ENCODE measurements around the gene TNPO2. TPM values are rescaled to one million over a fixed set of nuclear protein-coding genes. Genes with fewer than 3 reads are reported as not detected.
A peak's percentile ranks its signal among the peaks of the same experiment; 100 is the strongest.
"Not testable (repeated sequence)": the region's sequence is repeated elsewhere in the genome, so short reads cannot be mapped to it uniquely, and the experiment has no call there.

The TNPO2 gene
- total RNA-seq, 1 donor from 2014 or later: 163 TPM

DNA sequence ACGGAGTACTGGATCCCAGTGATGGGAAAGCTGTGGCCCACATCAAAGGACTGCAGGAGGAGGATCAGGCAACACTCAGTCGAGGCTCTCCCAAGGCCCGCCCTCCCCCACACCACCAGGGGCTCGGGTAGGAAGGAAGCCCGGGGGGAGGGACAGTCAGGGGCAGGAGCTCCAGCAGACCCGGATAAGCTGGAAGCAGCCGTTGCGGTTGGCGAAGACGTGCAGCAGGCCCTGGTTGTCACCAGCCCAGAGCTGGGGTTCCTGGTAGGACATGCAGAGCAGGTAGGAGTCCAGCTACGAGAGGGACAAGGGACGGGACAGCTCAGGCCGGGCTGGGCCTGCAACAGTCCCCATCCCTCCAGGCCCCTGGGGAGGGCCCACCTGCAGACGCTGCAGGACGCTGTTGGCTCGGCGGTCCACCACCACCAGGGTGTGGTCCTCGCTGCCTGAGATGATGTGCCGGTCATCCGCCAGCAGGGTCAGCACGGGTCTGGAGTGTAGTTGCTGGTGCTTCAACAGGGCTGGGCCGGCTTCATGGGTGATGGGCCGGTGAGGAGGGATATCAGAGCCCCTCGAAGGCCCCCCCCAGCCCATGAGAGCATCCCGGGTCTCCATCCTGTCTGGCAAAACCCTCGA is 34.0 kb downstream of the TNPO2 start:
- no peaks in the 10 kb centered on the region for H3K27me3 Mint-ChIP-seq
- H3K27ac Mint-ChIP-seq: no peak overlapping the region
- H3K4me1 Mint-ChIP-seq: no peaks in the 10 kb centered on the region
- H3K36me3 Mint-ChIP-seq (ENCODE audit: low read depth): peaks cover 2% of the 10 kb centered on the region
- DNase-seq: no peak
- intact Hi-C loops (cut with micrococcal nuclease): no loop called here
- no peaks in the 10 kb centered on the region for H3K9me3 Mint-ChIP-seq
- no peak overlapping the region for H3K4me3 Mint-ChIP-seq

DNA sequence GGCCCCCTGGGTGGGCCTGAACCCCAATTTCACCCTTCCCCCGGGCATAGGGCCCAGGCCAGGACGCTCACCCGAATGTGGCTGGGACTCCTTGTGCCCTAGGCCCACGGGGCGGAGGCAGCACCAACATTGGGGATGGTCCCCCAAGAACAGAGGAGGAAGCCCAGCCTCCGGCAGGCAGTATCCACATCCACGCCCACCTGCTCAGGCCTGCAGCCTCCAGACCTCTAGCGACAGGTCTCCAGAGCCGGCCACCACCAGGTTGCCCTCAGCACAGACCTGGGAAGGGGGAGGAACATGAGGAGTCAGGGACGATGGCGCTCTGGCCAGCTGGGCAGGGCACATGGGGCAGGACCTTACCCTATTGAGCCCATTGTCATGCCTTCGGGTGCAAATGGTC is 34.7 kb downstream of the TNPO2 start:
- Mint-ChIP-seq H3K27ac (no peak overlapping the region), H3K4me1 (peaks cover under 1% of the 10 kb centered on the region), H3K4me3 (no peak overlapping the region), H3K27me3 (no peaks in the 10 kb centered on the region), H3K36me3 (ENCODE audit: low read depth) (peaks cover 2% of the 10 kb centered on the region), H3K9me3 (no peaks in the 10 kb centered on the region)
- intact Hi-C loops (cut with micrococcal nuclease): no loop called here
- no peak for DNase-seq

DNA sequence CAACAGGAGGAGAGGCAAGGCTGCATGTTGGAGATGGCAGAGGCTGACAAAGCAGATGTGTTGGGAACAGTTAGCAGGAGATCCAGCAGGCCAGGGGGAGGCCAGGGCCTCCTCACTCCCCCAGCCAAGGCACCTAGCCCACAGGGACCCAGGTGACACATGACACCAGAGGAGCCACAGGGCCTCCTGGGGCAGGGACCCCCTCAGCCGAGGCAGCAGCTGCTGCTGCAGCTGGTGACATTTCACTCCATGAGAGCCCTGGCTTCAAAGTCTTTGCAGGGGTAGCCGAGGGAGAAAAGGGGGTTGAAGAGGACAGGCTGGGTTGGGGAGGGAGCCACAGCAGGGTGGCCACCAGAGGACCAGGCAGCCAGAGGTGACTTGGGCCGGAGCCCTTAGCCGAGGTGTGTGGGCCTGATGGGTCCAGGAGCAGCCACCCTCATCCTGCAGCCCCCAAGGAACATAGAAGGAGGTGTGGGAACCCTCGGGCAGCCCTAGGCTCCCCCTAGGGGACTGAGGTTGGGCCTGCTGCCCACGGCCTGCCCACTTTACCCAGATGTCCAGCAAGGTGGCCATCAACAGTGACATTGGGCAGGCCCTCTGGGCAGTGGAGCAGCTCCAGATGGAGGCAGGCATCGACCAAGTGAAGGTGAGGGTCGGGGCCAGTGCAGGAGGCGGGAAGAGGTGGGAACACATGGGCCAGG is 36.1 kb downstream of the TNPO2 start, which contains the start of gene GNG14:
GNG14 (plus strand) TSS at position 503 of the 701 bp plus-strand sequence; CDS start at position 554, 51 bp downstream.
- Mint-ChIP-seq H3K4me1 (peaks cover 4% of the 10 kb centered on the region), H3K9me3 (no peaks in the 10 kb centered on the region), H3K27me3 (no peaks in the 10 kb centered on the region), H3K27ac (no peak within 1 kb of the TSS), H3K36me3 (ENCODE audit: low read depth) (peaks cover 2% of the 10 kb centered on the region), H3K4me3 (no peak within 1 kb of the TSS)
- intact Hi-C loops (cut with micrococcal nuclease): no loop called here
- DNase-seq: no peak

DNA sequence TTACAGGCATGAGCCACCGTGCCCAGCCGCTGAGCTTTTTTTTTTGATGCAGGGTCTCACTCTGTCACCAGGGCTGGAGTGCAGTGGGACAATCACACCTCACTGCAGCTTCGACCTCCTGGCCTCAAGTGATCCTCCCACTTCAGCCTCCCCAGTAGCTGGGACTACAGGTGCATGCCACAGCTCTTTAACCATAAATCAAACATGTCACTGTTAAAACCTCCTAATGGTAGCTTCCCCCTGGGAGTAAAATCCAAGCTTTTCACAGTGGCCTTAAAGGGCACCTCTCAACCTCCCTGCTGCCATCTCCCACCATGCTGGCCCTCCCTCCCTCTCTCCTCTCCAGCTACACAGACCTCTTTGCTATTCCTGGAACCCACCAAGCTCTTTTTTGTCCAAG is 37.9 kb downstream of the TNPO2 start:
- H3K4me1 Mint-ChIP-seq: peaks cover 8% of the 10 kb centered on the region
- intact Hi-C loops (cut with micrococcal nuclease): no loop called here

DNA sequence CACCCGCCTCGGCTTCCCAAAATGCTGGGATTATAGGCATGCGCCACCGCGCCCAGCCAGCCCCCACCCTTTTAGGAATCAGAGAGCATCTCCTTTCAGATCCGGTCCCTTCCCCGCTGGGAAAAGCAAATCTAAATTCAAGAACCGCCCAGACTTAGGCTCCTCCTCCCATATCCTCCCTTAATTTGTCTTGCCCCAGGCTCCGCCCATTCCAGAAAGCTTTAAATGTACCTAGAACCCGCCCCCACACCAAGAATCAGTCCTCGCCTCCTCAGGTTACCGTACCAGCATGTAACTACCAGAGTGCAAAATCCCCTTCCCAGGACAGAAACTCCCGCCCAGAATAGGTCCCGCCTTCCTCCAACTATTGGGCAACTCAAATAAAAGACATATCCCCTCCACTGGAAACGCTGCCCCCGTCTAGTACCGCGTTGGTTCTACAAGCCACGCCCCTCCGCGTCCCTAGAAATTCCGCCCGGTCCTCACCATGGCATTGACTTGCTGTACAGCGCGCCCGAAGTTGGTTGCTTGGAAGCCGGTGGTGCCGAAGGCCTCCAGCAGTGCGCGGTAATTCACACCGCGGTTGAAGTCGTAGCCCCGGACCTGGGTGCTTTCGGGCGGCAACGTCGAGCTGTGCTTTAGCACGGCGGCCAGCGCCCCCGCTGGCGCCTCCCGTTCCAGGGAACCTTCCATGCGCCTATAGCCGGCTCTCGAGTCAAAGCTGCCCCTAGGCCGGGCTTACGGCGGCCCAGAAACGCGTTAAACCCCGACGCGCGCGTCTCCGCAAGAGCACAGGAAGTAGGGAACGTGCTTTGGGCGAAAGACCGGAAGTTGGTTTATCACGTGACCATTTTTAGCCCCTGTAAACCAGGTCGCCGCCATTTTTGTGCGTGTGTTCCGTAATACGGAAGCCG is 42.4 kb downstream of the TNPO2 start, which contains the start of gene DHPS:
DHPS (minus strand) TSS at position 807 of the 914 bp plus-strand sequence; CDS start at position 693, 114 bp downstream.
- peaks cover 20% of the 10 kb centered on the region for H3K4me1 Mint-ChIP-seq
- intact Hi-C loops (cut with micrococcal nuclease): loop anchor here (1.0 to 2.0 kb wide), 3 partner anchors 12 to 41 kb away; partner anchors contain the start of gene FBXW9
- peak within 1 kb of the TSS; percentile 94 for H3K4me3 Mint-ChIP-seq
- H3K9me3 Mint-ChIP-seq: no peaks in the 10 kb centered on the region
- H3K27me3 Mint-ChIP-seq: no peaks in the 10 kb centered on the region
- DNase-seq: peak; percentile 97
- peaks cover 32% of the 10 kb centered on the region for H3K36me3 Mint-ChIP-seq (ENCODE audit: low read depth)
- peak within 1 kb of the TSS; percentile 92 for H3K27ac Mint-ChIP-seq

More for the DNA sequence above, 37.9 kb downstream of the TNPO2 start:
- Mint-ChIP-seq H3K9me3 (no peaks in the 10 kb centered on the region), H3K4me3 (no peak overlapping the region), H3K27me3 (no peaks in the 10 kb centered on the region), H3K27ac (no peak overlapping the region), H3K36me3 (ENCODE audit: low read depth) (peaks cover 7% of the 10 kb centered on the region)
- DNase-seq: no peak

DNA sequence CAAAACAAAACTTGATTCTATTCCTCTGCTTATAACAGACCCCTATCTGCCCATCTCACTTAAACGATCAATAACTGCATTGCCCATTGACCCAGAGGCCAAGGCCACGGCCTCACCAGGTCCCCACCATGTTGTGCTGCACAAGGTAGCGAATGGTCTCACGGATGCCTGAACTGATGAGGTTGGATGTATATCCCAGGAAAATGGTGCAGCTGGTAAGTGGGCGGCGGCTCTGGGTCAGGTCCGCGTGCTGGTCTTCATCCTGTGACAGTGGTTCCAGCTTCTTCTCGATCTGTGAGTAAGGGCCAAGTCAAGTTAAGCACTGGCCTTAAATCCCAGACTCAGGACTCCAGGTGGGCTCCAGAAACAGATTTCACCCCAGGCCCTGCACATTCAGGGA is 43.7 kb downstream of the TNPO2 start:
- DNase-seq: no peak
- Mint-ChIP-seq H3K9me3 (no peaks in the 10 kb centered on the region), H3K4me3 (peak overlapping the region; percentile 63), H3K36me3 (ENCODE audit: low read depth) (peaks cover 40% of the 10 kb centered on the region), H3K27ac (no peak overlapping the region), H3K27me3 (no peaks in the 10 kb centered on the region), H3K4me1 (peaks cover 22% of the 10 kb centered on the region)
- intact Hi-C loops (cut with micrococcal nuclease): loop anchor here (2.0 kb wide), 1 partner anchor 17 kb away; the partner anchor contains the start of gene FBXW9

DNA sequence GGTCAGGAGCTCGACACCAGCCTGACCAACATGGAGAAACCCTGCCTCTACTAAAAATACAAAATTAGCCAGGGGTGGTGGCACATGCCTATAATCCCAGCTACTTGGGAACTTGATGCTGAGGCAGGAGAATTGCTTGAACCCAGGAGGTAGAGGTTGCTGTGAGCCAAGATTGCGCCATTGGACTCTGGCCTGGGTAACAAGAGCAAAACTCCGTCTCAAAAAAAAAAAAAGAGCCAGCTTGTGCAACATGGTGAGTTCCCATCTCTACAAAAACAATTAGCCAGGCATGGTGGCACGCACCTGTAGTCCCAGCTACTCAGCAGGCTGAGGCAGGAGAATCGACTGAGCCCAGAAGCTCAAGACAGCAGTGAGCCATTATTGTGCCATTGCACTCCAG is 45.7 kb downstream of the TNPO2 start:
- H3K27ac Mint-ChIP-seq; DNase-seq; intact Hi-C loops (cut with micrococcal nuclease); H3K27me3 Mint-ChIP-seq; H3K4me3 Mint-ChIP-seq; H3K9me3 Mint-ChIP-seq: not testable (repeated sequence)
- H3K36me3 Mint-ChIP-seq (ENCODE audit: low read depth): peaks cover 56% of the 10 kb centered on the region
- peaks cover 22% of the 10 kb centered on the region for H3K4me1 Mint-ChIP-seq

DNA sequence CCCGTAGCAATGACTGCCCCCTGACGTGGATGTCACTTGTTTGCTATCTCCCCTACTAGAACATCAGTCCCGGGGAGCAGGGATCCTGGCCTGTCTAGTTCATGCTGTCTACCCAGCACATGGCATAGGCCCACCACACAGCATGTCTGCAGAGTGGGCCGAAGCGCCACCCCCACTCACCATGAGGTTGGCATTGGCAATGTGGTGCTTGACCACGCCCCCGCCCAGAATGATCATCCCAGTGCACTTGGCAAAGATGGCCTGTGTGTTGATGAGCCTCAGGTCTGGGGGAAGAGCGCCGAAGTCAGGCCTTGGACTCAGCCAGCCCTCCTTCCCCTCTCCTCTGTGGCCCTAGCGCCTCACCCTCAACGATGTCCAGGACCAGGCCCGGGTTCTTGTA is 46.8 kb downstream of the TNPO2 start:
- Mint-ChIP-seq H3K36me3 (ENCODE audit: low read depth) (peaks cover 61% of the 10 kb centered on the region), H3K27me3 (no peaks in the 10 kb centered on the region), H3K4me1 (peaks cover 24% of the 10 kb centered on the region), H3K9me3 (no peaks in the 10 kb centered on the region), H3K4me3 (no peak overlapping the region), H3K27ac (no peak overlapping the region)
- intact Hi-C loops (cut with micrococcal nuclease): no loop called here
- no peak for DNase-seq

DNA sequence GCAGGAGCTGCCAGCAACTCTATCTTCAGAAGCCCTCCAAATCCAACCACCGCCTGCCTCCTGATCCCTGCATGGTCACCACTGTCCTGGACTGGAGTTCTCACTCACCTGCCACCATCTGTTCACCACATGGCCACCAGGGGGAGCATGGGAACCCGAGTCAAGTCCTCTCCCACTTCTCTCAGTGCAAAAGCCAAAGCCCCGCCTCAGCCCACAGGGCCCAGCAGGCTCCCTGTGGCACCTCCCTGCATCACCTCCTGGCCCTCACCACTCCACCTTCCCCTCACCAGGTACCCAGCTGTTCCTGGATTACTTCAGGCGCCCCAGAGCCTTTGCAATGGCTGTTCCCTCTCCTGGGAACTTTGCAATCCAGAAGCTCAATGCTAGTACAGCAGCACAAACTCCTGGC is 47.3 kb downstream of the TNPO2 start:
- intact Hi-C loops (cut with micrococcal nuclease): no loop called here
- Mint-ChIP-seq H3K4me1 (peaks cover 26% of the 10 kb centered on the region), H3K27ac (peak overlapping the region; percentile 5), H3K9me3 (no peaks in the 10 kb centered on the region), H3K27me3 (no peaks in the 10 kb centered on the region), H3K4me3 (peak overlapping the region; percentile 1), H3K36me3 (ENCODE audit: low read depth) (peaks cover 63% of the 10 kb centered on the region)
- peak; percentile 95 for DNase-seq

DNA sequence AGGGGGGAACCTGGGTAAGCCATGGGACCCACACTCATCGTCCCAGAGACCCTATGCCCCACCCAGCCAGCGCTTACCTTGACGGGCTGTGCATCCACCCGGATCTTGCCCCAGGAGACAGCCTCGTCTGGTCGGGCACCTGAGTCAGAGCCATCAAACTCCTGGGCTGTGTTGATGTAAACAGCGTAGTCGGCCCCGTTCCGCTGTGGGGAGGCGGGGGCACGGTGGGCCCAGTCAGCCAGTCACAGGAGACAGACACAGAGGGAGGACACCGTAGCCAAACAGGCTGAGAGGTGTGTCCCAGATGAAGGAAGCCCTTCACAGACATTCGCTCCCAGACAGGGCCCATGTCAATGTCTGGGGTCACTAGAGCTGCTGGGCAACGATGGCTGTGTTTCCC is 47.8 kb downstream of the TNPO2 start:
- H3K27ac Mint-ChIP-seq: no peak overlapping the region

DNA sequence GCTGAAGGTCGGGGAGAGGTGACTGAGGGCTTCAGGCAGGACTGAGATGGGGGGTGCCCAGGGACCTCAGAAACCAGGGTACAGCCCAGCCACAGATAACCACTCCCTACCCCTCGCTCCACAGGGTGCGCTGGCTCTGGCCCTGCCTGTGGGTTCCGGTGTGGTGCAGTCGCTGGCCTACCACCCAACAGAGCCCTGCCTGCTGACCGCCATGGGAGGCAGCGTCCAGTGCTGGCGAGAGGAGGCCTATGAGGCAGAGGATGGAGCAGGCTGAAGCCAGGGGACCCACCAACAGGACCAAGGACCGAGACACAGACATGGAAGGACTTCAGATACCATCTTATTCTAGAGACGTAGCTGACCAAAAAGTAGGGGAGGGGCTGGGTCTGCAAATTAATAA is 48.3 kb downstream of the TNPO2 start:
- Mint-ChIP-seq H3K27me3 (no peaks in the 10 kb centered on the region), H3K4me3 (no peak overlapping the region), H3K4me1 (peaks cover 23% of the 10 kb centered on the region), H3K27ac (no peak overlapping the region), H3K9me3 (no peaks in the 10 kb centered on the region), H3K36me3 (ENCODE audit: low read depth) (peaks cover 62% of the 10 kb centered on the region)
- intact Hi-C loops (cut with micrococcal nuclease): no loop called here
- no peak for DNase-seq

More for the DNA sequence above, 47.8 kb downstream of the TNPO2 start:
- intact Hi-C loops (cut with micrococcal nuclease): no loop called here
- H3K36me3 Mint-ChIP-seq (ENCODE audit: low read depth): peaks cover 60% of the 10 kb centered on the region
- no peaks in the 10 kb centered on the region for H3K27me3 Mint-ChIP-seq
- H3K4me1 Mint-ChIP-seq: peaks cover 23% of the 10 kb centered on the region
- DNase-seq: no peak
- no peaks in the 10 kb centered on the region for H3K9me3 Mint-ChIP-seq
- no peak overlapping the region for H3K4me3 Mint-ChIP-seq

DNA sequence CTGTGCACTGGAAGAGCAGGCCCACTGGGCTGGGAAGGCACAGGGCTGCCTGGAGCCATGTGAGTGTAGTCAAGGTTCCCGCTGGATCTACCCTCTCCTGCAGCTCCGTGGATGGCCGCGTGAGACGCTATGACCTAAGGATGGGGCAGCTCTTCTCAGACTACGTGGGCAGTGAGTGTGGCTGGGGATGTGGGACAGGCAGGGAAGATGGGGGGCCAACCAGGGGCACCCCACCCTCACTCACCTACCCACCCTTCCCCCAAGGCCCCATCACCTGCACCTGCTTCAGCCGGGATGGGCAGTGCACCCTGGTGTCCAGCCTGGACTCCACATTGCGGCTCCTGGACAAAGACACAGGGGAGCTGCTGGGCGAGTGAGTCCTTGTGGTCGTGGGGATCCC is 51.0 kb downstream of the TNPO2 start:
- intact Hi-C loops (cut with micrococcal nuclease): loop anchor here (1.0 kb wide), 2 partner anchors 32 to 108 kb away; no protein-coding TSS in a partner anchor
- Mint-ChIP-seq H3K27ac (no peak overlapping the region), H3K4me3 (no peak overlapping the region), H3K4me1 (peaks cover 35% of the 10 kb centered on the region), H3K36me3 (ENCODE audit: low read depth) (peaks cover 53% of the 10 kb centered on the region), H3K9me3 (no peaks in the 10 kb centered on the region), H3K27me3 (no peaks in the 10 kb centered on the region)
- DNase-seq: no peak

DNA sequence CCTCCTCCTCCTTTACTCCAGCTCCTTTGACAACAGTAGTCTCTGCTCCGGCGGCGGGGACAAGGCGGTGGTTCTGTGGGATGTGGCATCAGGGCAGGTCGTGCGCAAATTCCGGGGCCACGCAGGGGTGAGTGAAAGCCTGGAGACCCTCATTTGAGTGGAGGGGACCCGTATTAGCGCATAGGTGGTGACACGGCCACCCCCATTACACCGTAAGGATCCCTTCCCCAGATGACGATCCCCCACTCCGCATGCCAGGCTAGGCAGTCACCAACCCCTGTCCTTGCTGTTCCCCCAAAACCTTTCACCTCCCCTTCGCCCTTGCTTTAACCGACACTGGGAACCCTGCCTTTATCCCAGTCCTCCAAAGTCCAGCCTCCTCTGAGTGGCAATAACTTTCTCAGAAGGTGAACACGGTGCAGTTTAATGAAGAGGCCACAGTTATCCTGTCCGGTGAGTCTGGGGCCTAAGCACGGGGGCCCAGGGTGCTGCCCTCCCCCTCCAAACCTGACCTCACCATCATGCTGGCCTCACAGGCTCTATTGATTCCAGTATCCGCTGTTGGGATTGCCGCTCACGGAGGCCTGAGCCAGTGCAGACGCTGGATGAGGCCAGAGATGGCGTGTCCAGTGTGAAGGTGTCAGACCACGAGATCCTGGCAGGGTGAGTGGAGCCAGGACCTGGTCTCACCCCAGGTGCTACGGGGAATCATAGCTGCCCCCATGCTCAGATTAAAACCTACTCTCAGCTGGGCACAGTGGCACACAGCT is 53.4 kb downstream of the TNPO2 start:
- H3K27ac Mint-ChIP-seq: peak overlapping the region; percentile 100
- H3K27me3 Mint-ChIP-seq: no peaks in the 10 kb centered on the region
- H3K9me3 Mint-ChIP-seq: no peaks in the 10 kb centered on the region
- peaks cover 40% of the 10 kb centered on the region for H3K36me3 Mint-ChIP-seq (ENCODE audit: low read depth)
- peaks cover 41% of the 10 kb centered on the region for H3K4me1 Mint-ChIP-seq
- DNase-seq: no peak
- intact Hi-C loops (cut with micrococcal nuclease): no loop called here
- H3K4me3 Mint-ChIP-seq: peak overlapping the region; percentile 92

All from activated CD4-positive, alpha-beta T cell treated with anti-CD3 and anti-CD28 coated beads, Interleukin-2, amount 10 ng/mL, durations not matched to agents 24 days and 14 days (primary cell).